ENCODE results near the gene RASAL1.
A peak's percentile ranks its signal among the peaks of the same experiment; 100 is the strongest.

Gene RASAL1

DNA sequence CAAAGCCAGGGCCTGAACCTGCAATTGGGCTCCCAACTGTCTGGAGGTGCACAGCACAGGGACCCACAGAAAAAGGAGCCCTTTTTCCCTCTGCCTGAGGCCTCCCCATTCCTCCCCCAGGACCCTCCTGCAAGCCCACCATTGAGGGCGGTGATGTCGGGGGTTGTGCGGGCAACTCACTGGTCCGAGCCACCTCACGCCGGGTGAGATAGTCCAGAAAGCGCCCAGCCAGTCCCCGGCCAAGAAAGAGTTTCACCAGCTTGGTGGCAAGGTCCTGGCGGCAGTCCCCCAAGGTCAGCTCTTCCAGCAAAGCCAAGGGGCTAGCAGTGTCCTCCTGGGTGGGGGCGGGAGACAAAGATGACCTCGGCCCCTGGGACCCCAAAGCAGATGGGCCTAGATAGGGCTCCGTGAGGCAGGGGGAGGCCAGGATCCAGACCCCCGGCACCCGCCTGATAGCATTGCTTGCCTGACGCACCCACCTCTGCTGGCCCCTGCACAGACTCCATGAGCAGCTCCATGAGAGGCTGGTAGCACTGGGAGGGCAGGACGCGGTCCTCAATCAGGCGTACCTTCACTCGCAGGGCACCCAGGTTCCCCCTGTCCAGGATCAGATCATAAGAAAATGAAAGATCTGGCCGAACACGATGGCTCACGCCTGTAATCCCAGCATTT is 20.0 kb downstream of the RASAL1 start:
- no peak for DNase-seq

DNA sequence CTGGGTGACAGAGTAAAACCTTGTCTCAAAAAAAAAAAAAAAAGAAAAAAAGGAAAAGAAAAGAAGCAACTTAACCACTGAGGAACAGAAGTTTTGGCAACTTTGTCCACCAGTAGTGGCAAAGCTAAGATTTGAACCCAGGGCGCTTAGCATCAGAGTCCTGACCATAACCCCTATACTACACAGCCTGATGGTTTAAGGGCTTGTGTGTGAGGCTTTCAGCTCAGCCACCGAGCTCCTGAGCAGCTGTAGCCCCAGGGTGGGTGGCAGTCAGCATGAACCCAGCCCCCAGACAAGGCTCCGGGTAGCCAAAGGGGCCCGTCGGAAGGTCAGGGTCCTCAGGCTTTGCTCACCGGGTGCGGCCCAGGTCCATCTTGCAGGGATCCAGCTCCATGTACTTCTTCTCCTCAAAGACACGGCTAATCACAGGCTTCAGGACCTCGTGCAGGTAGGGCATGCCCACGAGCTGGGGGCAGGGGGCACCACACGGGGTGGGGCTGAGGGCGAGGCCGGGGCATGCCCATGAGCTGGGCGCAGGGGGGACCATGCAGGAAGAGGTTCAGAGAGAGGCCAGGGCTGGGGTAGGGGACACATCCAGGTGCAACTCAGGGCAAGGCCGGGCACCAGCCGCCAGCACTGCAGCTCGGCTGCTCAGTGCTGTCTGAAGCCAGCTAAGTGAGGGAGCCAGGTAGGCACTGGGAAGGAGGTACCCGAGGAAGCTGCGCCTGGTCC is 20.9 kb downstream of the RASAL1 start:
- no peak for DNase-seq

DNA sequence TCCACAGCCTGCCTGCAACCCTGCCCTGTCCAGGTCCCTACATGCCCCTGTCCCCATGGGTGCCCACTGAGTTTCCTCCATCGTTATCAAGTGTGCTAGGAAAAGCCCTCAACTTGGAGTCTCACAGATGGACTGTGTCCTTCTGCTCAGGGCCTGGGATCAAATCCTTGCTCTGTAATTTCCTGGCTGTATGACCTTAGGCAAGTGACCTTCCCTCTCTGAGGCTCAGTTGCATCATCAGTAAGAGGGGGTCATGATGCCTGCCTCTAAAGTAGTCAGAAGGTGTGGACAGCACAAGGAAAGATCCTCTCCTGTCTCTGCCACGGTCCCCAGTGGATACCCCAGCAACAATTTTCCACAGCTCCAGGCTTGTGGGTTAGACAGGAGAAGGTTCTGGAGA is 22.2 kb downstream of the RASAL1 start:
- no peak for DNase-seq

DNA sequence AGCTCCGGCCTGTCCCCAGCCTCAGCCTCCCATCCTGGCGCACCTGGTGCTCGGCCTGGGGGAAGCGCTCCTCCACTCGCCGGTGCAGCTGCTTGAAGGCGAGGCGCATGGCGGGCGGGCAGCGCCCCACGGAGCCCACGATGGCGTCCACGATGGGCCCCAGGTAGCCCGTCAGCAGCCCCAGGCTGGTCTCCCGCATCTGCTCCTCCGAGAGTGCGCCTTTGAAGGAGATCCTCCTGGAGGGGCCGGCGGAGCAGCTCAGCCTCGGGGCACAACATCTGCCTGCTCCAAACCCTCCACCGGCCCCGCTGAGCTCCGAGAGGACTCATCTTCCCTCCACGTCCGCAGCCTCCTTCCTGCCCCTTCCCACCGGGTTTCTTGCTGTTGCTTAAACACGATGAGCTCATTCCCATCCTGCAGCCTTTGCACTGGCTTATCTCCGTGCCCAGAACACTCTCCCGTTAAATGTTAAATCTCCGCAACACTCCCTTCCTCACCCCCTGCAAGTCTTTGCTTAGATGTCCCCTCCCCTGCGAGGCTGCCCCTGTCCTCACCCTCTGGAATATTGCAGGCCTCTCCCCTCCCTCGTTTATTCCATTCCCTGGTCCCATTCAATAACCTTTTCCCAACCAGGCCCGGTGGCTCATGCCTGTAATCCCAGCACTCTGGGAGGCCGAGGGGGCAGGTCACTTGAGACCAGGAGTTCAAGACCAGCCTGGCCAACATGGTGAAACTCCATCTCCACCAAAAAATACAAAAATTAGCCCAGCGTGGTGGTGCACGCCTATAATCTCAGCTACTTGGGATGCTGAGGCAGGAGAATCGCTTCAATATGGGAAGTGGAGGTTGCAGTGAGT is 23.3 kb downstream of the RASAL1 start:
- DNase-seq: no peak

DNA sequence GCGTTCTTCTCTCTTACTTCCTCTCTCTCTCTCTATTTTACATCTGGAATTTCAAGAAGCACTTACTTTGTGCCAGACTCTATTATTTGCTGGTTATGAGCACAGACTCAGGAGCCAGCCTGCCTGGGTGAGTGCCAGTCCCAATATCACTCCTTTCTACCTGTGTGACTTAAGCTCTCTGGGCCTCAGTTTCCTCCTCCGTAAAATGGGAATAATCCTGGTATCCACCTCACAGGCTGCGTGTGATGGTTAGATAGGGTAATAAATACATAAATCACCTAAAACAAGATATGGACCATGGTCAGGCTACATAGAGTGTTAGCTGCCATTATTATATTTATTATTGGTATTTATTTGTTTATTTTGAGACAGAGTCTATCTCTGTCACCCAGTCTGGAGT is 24.3 kb downstream of the RASAL1 start:
- DNase-seq: no peak

DNA sequence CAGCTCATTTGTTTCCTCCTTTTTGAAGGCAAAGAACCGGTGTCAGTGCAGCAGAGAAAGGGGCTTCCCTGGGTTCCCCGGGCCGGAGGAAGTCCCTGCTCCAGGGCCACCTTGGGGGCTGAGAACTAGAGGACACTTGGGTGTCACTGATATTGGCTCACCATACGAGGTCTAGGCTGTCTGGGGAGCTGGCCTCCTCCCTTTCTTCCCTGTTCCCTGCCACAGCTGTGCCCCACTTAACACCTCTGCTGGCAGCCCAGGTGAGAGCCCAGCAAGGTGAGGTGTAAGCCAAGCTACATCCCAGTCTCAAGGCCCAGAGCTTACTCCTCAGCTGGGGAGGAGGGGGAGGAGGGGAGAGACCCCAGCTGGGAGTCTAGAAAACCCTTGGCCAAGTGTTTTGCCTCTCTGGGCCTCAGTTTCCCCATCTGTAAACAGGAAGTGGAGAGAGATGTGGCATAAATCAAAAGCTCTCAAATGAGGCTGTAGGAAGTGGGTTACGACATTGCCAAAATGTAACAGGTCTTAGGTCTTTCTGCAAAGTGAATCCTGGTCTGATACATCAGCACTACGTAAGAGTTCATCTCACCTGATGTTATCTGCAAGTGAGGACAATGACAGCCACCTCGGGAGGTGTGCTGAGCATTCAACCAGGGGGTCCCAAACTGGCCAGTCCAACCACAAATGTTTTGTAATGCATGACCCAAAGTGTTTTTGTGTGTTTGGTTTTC is 25.5 kb downstream of the RASAL1 start:
- DNase-seq: no peak

DNA sequence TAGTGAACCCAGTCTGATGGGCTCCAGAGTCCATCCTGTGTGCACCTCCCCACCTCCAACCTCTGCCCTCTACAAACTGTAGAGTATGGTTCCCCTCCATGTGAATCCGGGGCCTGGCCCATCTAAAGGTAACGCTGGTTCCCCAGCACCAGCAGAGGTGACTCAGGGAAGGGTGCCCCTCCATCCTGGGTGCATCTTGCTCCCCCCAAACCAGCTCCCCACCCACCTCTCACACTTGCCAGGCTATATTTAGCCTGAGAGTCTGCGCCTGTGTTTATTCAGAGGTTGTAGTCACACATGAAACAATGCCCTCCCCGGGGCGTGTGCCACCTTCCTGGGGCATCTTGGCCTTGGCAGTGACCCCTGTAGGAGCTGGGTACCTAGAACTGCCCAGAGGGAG is 26.2 kb downstream of the RASAL1 start:
- DNase-seq: no peak

DNA sequence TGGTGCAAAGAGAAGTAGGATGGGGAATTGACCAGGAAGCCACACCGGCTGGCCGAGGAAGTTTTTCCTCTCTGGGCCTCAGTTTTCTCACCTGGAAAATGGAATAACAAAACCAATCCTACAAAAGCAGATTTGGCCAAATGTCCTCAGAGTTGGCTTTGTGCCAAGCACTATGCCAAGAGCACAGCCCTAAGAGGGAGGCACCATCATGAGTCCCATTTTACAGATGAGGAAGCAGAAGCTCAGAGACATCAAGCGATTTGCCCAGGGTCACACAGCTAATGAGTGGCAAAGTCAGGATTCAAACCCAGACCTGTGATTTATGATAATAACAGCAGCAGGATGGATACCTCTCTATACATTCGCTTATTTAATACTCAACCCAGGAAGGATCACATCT is 27.3 kb downstream of the RASAL1 start:
- no peak for DNase-seq

DNA sequence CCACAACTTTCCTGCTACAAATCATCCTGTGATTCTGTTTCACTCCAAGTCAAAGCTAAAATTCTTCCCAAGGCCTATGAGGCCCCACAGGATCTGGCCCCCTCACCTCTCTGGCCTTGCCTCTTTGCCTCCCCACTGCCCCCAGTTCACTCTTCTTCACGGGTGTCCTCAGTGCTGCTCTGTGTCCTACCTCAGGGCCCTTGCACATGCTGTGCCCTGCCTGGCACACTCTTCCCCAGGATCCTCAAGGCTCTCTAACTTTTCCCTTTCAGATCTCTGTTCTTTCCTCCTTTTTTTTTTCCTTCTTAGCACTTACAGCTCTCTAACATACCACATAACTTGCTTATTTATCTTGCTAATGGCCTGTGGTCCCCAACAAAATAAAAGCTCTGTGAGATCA is 29.2 kb downstream of the RASAL1 start:
- DNase-seq: no peak

DNA sequence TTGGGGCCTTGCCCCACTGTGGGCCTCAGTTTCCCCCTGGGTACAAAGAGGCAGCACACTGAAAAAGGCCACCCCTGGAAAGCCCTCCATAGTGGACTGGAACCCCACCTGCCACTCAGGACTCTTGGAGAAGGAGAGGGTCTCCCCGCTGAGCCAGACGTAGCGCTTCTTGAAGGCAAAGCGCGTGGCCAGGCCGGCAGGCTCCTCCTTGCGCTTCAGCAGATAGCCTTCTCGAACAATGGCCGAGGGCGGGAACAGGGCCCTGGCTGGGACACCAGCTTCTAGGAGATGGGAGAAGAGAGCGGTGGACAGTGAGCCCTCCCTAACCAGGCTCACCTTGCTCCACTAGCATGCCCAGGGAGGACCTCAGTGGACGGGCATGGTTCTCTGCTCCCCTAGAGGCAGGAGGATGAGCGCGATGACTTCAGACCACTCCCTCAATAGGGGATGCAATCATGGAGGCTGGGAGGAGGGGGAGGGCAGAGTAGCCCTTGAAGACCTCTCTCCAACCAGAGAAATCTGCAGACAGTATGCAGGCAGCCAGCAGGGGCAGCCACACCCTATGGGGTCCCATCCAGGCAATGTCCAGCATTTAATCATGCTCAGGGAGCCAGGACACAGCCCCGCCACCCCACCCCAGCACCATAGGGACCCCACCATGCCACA is 29.8 kb downstream of the RASAL1 start:
- DNase-seq: no peak

DNA sequence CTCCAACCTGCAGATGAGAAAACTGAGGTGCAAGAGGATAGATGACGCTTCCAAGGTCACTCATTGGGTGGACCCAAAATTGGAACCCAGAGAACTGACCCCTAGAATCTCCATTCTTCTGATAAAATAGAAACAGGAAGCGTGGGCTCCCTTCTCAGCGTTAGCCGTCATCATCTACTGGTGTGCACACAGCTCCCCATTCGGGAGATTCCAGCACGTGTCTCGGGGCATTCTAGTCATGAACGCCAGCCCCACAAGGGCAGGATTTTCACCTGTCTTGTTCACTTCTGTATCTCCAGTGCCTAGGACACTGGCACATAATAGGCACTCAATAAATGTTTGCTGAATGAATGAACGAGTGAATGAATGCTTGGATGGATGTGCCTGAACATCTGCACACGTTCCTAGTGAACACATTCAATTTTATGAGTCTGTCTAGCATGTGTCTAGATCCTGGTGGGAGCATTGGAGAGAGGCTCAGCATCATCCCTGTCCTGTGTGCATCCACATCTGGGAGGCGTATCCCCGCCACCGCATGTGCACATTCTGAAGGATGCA is 30.5 kb downstream of the RASAL1 start:
- no peak for DNase-seq

DNA sequence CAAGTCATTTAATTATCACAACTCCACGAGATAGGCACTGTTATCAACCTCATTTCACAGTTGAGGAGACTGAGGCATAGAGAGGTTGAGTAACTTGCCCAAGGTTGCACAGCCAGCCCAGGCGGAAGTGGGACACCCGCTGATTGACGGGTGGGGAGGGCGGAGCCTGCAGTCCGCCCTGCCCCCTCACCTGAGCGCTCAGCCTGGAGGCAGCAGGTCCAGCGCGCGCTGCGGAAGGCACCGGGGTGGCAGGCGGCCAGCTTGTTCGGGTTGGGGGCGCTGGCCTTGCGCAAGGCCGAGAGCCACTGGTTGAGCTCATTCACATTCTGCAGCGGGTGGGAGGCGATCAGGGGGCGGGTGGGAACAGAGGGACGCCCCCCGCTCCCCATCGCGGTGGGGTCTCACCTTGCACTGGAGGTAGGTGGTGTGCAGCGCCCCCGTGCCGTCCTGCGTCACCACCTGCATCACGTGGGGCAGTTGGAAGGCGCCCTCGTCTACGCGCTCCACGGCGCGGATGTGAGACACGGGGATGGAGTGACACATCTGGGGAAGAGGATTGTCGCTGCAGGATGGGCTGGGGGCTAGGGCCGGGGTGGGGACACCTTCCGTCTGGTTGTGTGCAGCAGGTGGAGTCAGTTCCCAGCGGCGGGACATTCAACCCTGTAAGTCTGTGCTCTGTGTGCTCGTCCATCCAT is 31.7 kb downstream of the RASAL1 start:
- DNase-seq: peak; percentile 77

DNA sequence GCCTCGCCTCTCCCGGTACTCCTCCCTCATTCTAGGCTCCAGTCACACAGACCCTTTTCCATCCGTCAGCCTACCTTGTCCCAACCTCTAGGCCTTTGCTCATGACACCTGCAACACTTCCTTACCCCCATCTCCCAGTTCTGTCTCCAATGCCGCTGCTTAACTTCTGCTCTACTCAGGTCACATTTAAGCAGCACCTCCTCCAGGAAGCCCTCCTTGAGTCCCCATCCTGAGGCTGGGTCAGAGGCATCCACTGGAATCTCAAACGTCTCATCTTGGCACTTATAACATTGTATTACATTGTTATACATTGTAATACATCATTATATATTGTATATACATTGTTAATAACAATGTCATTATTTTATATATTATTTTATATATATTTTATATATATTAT is 32.8 kb downstream of the RASAL1 start:
- DNase-seq: no peak

DNA sequence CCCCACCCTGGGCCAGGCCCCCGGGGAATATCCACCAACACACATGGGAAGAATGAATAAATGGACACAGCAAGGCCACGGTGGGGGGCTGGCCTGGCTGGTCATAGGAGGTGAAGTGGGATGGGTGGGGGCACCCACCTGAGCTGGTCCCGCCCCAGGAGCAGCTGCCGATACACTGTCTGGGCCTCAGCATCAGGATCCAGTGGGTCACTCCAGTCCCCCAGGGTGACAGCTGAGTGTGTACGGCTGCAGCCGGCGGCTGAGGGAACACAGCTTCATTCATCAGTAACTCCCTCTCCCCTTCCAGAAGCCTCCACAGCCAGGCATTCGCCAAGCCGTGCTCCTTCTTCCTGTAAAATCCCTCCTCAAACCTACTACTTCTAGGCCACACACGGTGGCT is 33.8 kb downstream of the RASAL1 start:
- DNase-seq: no peak

DNA sequence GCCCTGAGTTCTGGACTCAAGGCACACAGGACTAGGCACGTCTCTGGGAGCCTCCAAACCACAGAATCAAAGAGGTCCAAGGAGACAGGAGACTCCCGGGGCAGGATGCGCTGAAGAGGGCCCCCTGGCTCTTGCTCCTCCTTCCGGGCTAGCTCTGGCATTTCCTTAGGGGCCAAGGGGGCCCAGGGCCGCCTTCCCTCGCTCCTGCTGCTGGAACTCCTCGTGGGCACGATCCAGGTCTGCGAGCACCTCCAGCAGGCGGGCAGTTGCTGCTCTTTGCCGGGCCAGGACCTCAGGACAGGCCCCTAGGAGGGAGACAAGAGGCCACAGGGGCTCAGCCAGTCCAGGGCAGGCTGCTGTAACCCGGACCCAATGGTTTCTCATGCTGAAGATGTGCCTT is 35.8 kb downstream of the RASAL1 start:
- no peak for DNase-seq

DNA sequence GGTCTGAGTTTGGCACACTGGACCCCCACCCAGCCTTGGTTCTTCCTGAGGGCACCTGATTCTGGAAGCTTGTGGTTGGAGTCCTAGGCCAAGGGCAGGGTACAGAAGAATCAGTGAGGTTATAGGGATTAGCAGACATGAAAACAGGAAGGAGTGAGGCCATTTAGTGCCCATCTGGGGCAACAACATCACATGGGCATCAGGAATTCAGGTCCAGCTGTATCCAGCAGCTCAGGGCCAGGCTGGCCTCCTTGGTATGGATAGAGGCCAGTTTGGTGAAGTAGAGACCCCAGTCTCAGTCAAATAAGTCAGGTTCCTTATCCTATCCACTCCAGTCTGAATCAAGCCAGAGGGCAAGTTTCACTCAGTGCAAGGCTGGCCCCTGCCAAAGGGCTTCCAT is 36.2 kb downstream of the RASAL1 start:
- no peak for DNase-seq

DNA sequence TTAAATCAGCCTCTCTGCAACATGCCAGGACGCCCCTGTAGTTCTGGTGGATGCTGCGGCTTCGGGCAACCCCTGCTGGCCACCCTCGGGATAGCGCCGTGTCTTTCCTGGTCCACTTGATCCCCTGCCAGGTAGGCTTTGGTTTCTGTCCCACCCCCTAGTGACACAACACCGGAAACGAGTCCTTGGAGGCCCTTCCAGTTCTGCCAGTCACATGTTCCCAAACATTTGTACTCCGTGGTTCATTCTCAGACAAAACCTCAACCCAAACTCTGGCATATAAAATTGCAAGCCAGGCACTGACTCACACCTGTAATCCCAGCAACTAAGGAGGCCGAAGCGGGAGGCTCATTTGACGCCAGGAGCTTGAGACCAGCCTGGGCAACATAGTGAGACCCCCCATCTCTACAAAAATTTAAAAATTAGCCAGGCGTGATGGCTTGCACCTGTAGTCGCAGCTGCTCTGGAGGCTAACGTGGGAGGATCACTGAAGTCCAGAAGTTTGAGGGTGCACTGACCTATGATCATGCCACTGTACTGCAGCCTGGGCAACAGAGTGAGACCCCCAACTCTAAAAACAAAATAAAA is 37.0 kb downstream of the RASAL1 start:
- peak; percentile 80 for DNase-seq

DNA sequence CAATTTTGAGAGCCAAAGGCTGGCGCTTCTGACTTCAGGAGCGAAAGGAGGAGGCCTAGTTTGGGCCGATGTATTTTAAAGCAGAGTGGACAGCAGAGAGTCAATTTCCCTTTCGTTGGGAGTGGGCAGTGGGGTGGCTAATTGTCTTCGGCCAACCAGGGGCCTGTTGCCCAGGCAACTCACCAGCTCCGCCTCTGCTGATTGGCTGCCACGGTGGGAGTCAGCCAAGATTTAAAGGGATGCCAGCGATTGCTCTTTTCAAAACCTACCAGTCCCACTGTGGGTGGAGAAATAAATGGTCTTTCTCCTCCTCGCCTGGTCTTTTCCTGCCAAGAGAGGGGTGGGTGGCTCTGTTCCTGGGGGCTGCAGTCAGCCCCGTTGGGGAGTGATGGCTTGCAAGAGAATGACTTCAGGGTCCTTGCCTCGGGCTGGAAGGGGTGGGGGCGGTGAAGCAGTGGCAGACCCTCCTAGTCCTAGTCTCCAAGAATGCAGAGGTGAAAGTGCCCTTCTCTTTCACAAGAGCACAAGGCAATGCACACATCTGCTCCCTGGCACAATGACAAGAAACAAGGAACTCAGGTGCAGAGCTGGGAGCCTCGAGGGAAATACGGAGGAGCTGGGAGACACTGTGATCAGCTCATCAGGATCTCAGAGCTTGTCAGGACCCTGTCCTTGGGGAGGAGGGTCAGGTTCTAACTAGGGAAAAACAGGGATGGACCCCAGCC is 37.7 kb downstream of the RASAL1 start:
- no peak for DNase-seq

DNA sequence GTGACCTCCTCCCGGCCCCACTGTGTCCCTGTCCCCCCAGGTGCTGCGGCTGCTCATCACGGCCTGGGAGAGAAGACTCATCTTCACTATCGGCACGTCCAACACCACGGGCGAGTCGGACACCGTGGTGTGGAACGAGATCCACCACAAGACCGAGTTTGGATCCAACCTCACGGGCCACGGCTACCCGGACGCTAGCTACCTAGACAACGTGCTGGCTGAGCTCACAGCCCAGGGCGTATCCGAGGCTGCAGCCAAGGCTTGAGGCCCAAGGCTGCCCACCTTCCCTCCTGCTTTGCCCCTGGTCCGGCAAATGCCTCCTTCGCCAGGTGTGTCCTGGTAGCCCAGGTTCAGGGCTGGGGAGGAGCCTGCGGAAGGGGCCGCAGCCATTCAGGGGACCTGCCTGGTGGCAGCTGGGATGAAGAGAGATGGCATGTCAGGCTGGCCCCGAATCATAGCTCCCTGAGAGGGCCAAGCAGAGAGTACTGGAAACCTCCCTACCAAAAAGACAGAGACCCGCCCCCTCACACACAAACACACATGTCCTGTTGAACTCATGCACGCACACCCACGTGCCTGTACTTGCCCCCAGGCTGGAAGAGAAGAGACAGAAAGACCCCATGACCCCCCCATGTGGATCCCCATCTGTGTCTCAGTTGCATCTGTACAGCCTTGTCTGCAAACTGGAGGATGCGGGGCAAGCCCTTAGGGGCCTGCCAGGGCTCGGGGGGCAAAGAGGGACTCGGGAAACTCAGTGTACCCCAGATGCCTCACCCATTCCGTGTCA is 38.7 kb downstream of the RASAL1 start:
- DNase-seq: no peak

DNA sequence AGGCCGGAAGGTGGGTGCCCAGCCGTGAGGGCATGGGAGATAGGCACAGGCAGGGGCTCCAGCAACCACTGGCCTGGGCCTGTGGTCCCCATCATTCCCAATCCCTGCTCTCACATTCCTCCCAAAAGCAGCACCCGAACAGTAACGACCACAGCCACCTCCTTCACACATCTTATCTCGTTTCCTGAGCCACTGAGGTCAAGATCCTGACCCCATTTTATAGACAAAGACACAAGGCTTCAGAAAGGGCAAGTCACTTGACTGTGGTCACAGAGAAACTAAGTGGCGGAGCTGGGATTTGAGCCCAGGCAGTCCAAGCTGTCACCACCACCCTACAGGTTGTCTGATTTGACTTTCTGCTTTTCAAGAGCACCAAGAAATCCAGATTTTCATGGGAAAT is 40.2 kb downstream of the RASAL1 start:
- no peak for DNase-seq
